Stimulated activated CD4-positive, alpha-beta T cell treated with anti-CD3 and anti-CD28 coated beads, Interleukin-4, amount 100 ng/mL, for 24 hours (primary cell): Measurements from ENCODE around the gene FGF21.
"Not testable (repeated sequence)": the region's sequence is repeated elsewhere in the genome, so short reads cannot be mapped to it uniquely, and the experiment has no call there.

Experiments used
- DNase-seq: peaks from one replicate; pipeline ENCODE4 v3.0.0-alpha.2; 2020

Gene FGF21

GRCh38 chr19:48755084-48755641 is at the start of gene FGF21:
TSS of gene FGF21 (plus strand) at chr19:48755524. CDS start at chr19:48756237, 713 bp downstream.
- DNase-seq, result no peak

GRCh38 chr19:48708471-48708870 is 46.9 kb upstream of the FGF21 start:
- no peak for DNase-seq

- no peak for DNase-seq
These were observed 44.1 kb upstream of the FGF21 start for GRCh38 chr19:48711106-48711662.

- no peak for DNase-seq
These were observed 42.1 kb upstream of the FGF21 start for GRCh38 chr19:48713041-48713863.

- peak; percentile 98 for DNase-seq
These were observed 41.2 kb upstream of the FGF21 start for GRCh38 chr19:48713864-48714755.

GRCh38 chr19:48714759-48715675 is 40.3 kb upstream of the FGF21 start:
- no peak for DNase-seq

GRCh38 chr19:48715681-48716171 is 39.6 kb upstream of the FGF21 start:
- DNase-seq, result no peak

- DNase-seq, result no peak
These were observed 38.6 kb upstream of the FGF21 start for GRCh38 chr19:48716562-48717291.

GRCh38 chr19:48718106-48718505 is 37.2 kb upstream of the FGF21 start:
- DNase-seq, result not testable (repeated sequence)

GRCh38 chr19:48718711-48719231 is 36.6 kb upstream of the FGF21 start:
- DNase-seq, result no peak

- DNase-seq, result no peak
These were observed 35.8 kb upstream of the FGF21 start, which contains the start of gene MAMSTR for GRCh38 chr19:48719263-48720171. TSS of gene MAMSTR (minus strand) at chr19:48719725. CDS start at chr19:48719031, 694 bp downstream.

- DNase-seq, result no peak
These were observed 35.1 kb upstream of the FGF21 start for GRCh38 chr19:48720251-48720612.

GRCh38 chr19:48720613-48721296 is 34.6 kb upstream of the FGF21 start:
- peak; percentile 95 for DNase-seq

GRCh38 chr19:48722196-48722708 is 33.1 kb upstream of the FGF21 start:
- DNase-seq, result no peak

GRCh38 chr19:48724796-48725753 is 30.2 kb upstream of the FGF21 start:
- DNase-seq, result peak; percentile 36

- DNase-seq, result no peak
These were observed 28.8 kb upstream of the FGF21 start for GRCh38 chr19:48726556-48726955.

GRCh38 chr19:48728911-48729664 is 26.2 kb upstream of the FGF21 start:
- DNase-seq, result no peak
